ENCODE data around the gene MANSC1. TPM values are rescaled to one million over a fixed set of nuclear protein-coding genes. Genes with fewer than 3 reads are reported as not detected.

MANSC1 gene
- total RNA-seq, 1 donor from 2014 or later: 0.79 TPM

GRCh38 chr12:12358528-12358927 is 8.5 kb upstream of the MANSC1 start:
- Histone ChIP-seq H3K4me3 (ENCODE audit: low read depth, low read length) (no peak overlapping the region), H3K27me3 (ENCODE audit: control insufficient read depth, insufficient read depth, low read length) (no peaks in the 10 kb centered on the region), H3K36me3 (ENCODE audit: control insufficient read depth, insufficient read depth, low read length) (no peaks in the 10 kb centered on the region)
- DNase-seq (ENCODE audit: low read depth) (no peak), FAIRE-seq (no peak)
- no peak for TF ChIP-seq CTCF (IDR thresholded peaks at IDR 0.05; ENCODE audit: insufficient read depth, low read length, severe bottlenecking)

DNA sequence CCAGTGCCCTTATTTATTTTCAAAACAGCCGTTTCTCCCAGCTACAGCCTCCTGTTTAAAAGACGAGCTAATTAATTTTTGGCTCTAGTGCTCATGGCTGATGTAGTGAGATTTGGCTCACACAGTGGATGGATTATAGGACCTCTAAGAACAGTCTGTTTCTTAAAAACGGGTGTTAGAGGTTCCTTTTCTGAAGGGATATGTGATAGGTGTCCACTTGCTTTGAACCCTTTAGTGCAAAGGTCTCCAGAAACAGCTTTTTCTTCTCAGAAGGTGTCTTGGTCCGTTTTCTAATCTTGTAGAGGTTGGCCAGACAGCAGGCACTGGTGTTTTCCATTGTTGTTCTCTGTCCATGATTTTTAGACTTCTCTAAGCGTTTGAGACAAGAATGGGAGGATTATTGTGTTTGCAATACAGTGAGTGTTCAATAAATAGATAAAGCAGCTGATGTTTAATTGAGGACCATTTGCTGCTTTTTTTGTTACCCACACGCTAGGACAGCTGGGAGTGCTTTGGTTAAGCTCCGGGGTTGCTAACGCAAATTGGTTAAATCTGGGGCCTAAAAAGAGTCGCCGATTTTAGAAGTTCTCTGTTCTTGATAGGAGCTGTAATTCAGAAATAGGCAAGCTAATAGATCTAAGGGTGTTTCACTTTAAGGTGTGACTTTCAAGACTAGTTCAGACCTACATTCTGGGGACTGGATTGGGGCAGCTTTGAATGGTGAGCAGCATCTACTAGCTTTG is 7.8 kb upstream of the MANSC1 start:
- Histone ChIP-seq H3K27me3 (ENCODE audit: control insufficient read depth, insufficient read depth, low read length) (no peaks in the 10 kb centered on the region), H3K36me3 (ENCODE audit: control insufficient read depth, insufficient read depth, low read length) (no peaks in the 10 kb centered on the region), H3K4me3 (ENCODE audit: low read depth, low read length) (peak overlapping the region; percentile 55)
- no peak for TF ChIP-seq CTCF (IDR thresholded peaks at IDR 0.05; ENCODE audit: insufficient read depth, low read length, severe bottlenecking)
- FAIRE-seq (no peak), DNase-seq (ENCODE audit: low read depth) (no peak)

GRCh38 chr12:12356896-12357718 is 7.1 kb upstream of the MANSC1 start, which contains the start of gene BORCS5:
Gene BORCS5, plus strand, starts transcription at chr12:12357078. Its CDS starts 374 bp downstream, at chr12:12357452.
- DNase-seq (ENCODE audit: low read depth) (peak; percentile 91), FAIRE-seq (no peak)
- H3K4me3 ChIP-seq (ENCODE audit: low read depth, low read length): peak within 1 kb of the TSS; percentile 55
- H3K27me3 ChIP-seq (ENCODE audit: control insufficient read depth, insufficient read depth, low read length): no peaks in the 10 kb centered on the region
- H3K36me3 ChIP-seq (ENCODE audit: control insufficient read depth, insufficient read depth, low read length): no peaks in the 10 kb centered on the region
- peak; percentile 29 for TF ChIP-seq CTCF (IDR thresholded peaks at IDR 0.05; ENCODE audit: insufficient read depth, low read length, severe bottlenecking)

DNA sequence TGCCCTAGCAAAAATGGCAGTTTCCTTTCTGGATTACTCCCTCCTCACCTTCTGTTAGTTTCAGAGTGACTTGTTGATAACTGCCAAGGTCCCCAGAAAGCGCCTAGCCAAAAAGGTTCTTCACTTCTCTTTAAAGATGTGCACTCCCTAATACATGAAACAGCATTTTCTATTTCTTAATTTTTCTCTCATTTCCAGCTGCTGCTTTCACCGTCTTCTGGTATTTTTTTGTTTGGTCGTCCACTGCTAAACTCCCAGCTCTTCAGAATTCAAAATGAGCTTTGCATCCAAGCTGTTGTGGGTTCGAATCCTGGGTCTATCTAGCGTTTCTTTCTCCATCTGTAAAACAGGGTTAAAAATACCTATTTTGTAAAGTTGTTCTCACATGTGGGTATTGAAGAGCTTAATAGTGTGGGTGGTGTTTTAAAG is 6.4 kb upstream of the MANSC1 start:
- FAIRE-seq: no peak
- no peak for TF ChIP-seq CTCF (IDR thresholded peaks at IDR 0.05; ENCODE audit: insufficient read depth, low read length, severe bottlenecking)
- Histone ChIP-seq H3K27me3 (ENCODE audit: control insufficient read depth, insufficient read depth, low read length) (no peaks in the 10 kb centered on the region), H3K4me3 (ENCODE audit: low read depth, low read length) (peak overlapping the region; percentile 55), H3K36me3 (ENCODE audit: control insufficient read depth, insufficient read depth, low read length) (no peaks in the 10 kb centered on the region)
- no peak for DNase-seq (ENCODE audit: low read depth)

- no peak for DNase-seq (ENCODE audit: low read depth)
- TF ChIP-seq CTCF (IDR thresholded peaks at IDR 0.05; ENCODE audit: insufficient read depth, low read length, severe bottlenecking): no peak
- FAIRE-seq: no peak
- Histone ChIP-seq H3K36me3 (ENCODE audit: control insufficient read depth, insufficient read depth, low read length) (no peaks in the 10 kb centered on the region), H3K27me3 (ENCODE audit: control insufficient read depth, insufficient read depth, low read length) (no peaks in the 10 kb centered on the region), H3K4me3 (ENCODE audit: low read depth, low read length) (no peak overlapping the region)
Measured at GRCh38 chr12:12353807-12354206, 3.8 kb upstream of the MANSC1 start.

Data from bronchial epithelial cell (primary cell).